Suprapubic skin (tissue), 4 donors: ENCODE results near the gene MAP2K6.

ENCODE experiments used
- EP300 ChIP-seq: sonication (generic); formaldehyde crosslinking; IDR thresholded peaks from one replicate; pipeline ENCODE4 v1.6.1; 2017; ENCODE audit warnings: antibody characterized with exemption
- POLR2A ChIP-seq, 2 donors: fragments of 450-650 bp; IDR thresholded peaks; one replicate each; pipeline ENCODE4 v1.6.1; 2017; ENCODE audit warnings: antibody characterized with exemption in 2 of 2, mild to moderate bottlenecking in 2 of 2, moderate library complexity in 2 of 2
- POLR2AphosphoS5 ChIP-seq, 3 donors: sonication (generic); formaldehyde crosslinking; IDR thresholded peaks; one replicate each; pipeline ENCODE4 v1.6.1; 2017; ENCODE audit warnings: antibody characterized with exemption in 3 of 3
- TF ChIP-seq, protein P1 (sequence below), 2 donors: fragments of 200-600 bp in 1 of 2; fragments of 450-650 bp in 1 of 2; sonication (generic) in 1 of 2; IDR thresholded peaks; one replicate each; pipeline ENCODE4 v1.5.1; 2016 to 2019; ENCODE audit warnings: antibody characterized with exemption in 2 of 2, mild to moderate bottlenecking in 1 of 2, moderate library complexity in 1 of 2

DNA sequence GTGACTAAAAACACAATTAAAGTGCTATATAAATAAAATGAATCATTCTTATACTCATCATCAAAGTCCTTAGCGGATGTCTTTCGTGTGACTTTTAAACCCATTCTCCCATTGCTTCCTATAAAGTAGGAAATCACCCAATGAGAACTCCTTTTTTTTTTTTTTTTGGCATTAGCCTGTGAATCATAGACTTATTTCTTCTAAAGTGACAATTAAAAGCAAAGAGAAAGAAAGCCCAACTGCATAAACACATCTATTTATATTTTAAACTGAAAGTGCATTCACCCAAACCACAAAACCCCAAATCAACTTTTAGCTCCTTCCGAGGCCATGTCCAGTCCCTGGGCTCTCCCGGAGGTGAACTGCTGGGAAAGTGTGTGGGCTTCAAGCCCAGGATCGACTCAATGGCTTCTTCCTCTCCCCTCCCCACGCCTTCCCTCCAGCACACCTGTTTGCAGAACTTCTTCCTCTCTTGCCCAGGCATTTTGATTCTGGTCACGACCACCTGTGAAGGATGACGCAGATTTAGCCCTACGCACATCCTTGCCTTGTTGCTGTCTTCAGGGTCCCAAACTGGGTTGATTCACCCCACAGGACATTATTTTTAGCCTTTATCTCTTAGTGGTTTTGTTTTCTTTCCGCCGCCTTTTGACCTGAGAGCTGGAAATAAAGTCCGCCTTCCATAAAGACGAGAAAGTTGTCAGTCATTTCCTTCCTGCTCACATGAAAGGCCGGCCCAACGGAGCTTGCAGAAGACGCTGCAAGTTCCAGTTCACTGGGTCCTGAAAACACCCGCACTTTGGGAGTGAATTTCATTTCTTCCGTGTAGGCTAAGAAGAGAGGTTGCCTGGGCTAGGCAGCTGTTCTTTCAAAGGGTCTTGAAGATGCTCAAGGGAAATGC is 166.8 kb downstream of the MAP2K6 start:
- TF ChIP-seq POLR2A (IDR thresholded peaks at IDR 0.05) = no peak
- TF ChIP-seq, protein P1, sequence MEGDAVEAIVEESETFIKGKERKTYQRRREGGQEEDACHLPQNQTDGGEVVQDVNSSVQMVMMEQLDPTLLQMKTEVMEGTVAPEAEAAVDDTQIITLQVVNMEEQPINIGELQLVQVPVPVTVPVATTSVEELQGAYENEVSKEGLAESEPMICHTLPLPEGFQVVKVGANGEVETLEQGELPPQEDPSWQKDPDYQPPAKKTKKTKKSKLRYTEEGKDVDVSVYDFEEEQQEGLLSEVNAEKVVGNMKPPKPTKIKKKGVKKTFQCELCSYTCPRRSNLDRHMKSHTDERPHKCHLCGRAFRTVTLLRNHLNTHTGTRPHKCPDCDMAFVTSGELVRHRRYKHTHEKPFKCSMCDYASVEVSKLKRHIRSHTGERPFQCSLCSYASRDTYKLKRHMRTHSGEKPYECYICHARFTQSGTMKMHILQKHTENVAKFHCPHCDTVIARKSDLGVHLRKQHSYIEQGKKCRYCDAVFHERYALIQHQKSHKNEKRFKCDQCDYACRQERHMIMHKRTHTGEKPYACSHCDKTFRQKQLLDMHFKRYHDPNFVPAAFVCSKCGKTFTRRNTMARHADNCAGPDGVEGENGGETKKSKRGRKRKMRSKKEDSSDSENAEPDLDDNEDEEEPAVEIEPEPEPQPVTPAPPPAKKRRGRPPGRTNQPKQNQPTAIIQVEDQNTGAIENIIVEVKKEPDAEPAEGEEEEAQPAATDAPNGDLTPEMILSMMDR (IDR thresholded peaks at IDR 0.05) = no peak
- no peak for TF ChIP-seq POLR2AphosphoS5 (IDR thresholded peaks at IDR 0.05)
- TF ChIP-seq EP300 = no peak
